Head of caudate nucleus (tissue), 42 donors: ENCODE results near the gene ARHGAP15.

Experiments used
- DNase-seq, 42 donors: peaks; one replicate each; pipeline versions ENCODE4 v3.0.0 to v3.0.0-alpha.2; 2020 to 2021; ENCODE audit warnings: mixed read lengths in 7 of 42
- intact Hi-C: fragments of 100-400 bp; cut with DNase I; formaldehyde crosslinking; loops from one replicate; pipeline ENCODE4 v1.15.0; 2022

The ARHGAP15 gene

DNA sequence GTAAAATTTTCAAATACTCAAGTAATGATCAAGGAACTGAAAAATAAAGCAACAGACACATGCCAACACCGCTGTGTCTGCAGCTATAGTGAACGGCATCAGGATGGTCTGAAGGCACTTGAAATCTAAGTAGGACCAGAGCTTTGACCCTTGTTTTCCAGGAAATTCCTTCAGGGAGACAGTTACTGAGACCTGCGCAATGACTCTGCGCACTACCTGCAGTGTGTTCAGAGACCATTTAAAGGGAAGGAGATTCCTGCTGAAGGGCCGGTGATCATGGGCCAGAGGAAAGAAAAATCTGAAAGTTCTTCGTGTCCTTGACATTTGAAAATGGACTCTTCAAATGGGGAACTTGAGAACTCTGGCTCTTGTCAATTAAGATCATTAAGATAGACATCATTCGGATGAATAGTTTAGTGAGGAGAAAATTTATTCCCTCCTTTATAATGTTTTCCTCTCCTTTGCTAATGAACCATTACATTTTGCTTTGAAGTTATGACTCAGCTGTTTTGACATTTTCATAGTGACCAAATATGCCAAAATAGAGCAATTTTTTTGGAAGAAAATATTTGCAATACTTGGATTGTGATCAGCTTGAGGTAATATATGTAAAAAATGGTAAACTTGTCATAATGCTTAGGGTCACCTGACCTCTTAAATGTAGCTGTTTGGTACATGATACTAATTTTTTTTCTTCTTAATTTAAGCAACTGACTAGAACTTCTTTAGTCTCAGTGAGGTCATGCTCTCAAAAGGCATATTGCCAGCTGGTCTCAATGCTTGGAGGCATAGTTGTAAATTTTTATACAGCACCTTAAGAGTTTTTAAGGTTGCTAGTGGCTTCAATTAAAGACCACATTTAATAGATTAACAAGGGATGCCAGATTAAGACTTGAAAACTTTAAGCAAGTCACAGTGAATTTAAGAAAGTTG, 329.3 kb downstream of the ARHGAP15 start:
- no peak for DNase-seq
- intact Hi-C loops, result no loop called here

DNA sequence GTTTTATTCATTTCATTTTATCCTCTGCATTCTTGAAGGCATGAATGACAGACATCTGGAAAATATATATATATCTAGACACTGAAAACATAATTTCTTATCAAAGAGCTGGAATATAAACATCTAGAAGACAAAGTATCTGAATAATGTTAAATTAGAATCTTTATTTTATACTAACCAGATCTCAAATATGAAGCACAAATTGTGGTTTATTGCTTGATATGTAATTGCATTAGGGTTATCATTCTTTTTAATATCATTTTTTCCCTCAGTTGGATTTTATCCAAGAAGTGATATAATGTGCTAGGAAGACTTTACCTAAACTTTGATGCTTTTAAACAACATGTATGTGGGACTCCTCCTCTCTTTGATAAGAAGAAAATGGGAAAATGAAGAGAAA, 331.2 kb downstream of the ARHGAP15 start:
- intact Hi-C loops, result no loop called here
- no peak for DNase-seq

DNA sequence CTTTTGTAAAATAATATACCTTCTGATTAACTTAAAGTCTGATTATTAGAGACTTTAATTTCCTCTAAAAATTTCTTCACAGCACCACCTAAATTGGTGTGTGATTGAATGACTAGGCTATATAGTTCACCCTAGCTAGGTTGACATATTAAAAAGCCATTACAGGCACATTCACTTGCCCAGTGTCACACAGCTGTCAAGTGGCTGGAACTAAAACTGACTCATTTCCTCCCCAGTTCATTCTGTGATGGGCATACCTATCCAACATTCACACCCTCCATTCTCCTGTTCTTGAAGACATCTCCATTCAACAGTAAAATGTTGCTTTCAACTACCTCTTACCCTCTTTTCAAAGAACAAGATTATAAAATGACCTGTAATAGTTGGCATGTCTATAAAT, 334.5 kb downstream of the ARHGAP15 start:
- no peak for DNase-seq
- intact Hi-C loops, result no loop called here

DNA sequence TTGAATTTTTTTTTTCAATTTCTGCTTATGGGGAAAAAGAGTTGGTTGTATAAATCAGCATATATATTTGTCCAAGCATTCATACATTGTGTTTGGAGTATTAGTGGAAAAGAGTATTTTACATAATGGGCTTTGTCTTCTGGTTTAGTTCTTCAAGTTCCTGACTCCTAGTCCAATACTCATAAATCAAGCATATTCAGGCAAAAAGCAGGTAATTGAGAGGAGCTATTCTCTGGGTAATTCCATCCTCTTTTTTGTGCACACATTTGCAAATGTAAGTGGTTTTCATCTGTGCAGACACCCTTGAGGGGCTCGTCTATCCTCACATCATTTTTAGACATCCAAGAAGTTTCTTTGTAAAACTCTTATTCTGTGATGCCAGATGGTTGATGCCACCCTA, 337.2 kb downstream of the ARHGAP15 start:
- DNase-seq, result no peak
- intact Hi-C loops, result no loop called here

DNA sequence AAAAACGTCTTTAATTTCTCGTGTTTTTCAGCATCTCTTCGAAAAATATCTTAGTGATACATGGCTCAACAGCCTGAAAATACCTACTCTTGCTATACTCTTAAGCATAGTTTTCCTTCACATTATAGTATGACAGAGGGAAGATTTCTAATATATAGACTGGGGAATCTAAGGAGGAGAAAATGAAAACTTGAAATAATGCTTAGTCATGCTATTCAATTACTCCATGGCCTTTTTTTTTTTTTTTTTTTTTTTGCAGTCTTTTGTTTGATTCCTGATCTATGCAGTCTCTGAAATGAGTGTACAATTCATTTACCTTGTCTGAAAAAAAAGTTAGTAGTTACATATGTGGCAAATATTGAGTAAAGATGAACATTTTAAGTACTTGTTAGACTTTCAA, 337.8 kb downstream of the ARHGAP15 start:
- DNase-seq, result no peak
- intact Hi-C loops, result no loop called here

DNA sequence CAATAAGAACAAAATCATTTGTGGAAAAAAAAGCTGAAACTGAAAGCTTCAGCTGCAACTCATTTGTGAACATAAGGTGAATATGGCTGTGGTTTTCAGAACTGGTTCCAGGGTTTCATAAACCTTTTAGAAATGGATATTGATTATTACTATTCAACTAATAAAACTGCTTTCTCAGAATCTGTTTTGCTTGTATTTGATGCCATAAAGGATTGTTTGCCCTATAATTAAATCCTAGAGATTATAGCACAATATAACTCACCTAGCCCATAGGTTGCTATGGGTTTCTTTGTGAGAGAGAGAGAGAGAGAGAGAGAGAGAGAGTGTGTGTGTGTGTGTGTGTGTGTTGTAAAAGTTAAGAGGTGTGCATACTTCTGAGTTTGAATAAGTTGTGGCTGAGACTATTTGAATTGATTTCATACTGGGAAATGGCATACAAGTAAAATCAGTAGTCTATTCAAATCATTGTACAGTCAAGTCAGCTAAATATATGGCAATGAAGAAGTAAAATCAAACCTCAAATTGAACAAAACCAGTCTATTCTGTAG, 339.2 kb downstream of the ARHGAP15 start:
- intact Hi-C loops, result no loop called here
- no peak for DNase-seq

DNA sequence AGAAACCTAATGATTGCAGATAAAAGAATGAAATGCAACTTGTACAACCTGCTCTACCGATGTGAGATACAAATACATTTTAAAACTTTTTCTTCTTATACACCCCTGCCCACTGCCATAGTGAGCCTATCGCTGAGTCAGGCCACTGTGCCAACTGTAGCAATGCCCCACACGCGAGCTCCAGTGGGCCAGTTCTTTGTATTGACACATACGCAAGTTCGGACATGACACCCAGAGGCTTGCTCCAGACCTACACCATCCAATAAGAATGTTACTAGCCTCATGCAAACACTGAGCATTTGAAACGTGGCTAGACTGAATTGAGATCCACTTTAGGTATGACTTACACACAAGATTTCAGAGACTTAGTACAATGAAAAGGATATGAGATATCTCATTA, 340.1 kb downstream of the ARHGAP15 start:
- DNase-seq, result no peak
- intact Hi-C loops, result no loop called here

DNA sequence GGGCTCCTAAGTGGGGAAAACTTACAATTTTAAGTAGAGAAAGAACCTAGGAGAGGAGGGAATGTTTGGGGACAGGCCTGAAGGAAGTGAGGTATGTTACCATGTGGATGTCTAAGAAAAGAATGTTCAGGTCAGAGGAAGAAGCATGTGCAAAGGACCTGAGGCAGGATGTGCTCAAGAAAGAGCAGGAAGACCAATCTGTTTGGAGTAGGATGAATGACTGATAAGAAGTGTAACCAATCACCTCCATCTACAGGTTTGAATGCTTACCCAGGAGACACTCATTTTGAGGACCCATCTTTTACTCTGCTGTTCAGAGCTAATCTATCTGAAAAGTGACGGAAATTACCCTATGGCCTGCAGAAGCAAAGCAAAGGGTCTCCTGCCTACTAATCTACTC, 342.3 kb downstream of the ARHGAP15 start:
- intact Hi-C loops, result no loop called here
- DNase-seq, result no peak

DNA sequence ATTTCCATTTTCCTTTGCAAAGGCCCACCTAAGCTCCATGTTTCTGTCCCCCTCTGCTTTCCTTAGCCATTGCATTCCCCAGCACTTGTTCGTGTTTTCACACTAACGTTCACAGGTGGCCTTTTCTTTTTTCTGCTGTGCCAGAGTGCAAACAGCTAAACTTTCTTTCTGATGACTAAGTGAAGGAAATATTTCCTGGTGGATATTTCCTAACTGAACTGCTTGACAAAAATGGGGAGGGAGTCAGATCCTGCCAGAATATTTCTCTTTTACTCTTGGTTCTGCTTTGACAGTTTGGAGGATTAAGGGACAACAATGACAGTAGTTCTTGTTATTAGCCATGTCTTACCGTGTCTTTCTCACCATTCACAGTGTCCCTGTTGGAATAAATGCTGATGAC, 344.0 kb downstream of the ARHGAP15 start:
- intact Hi-C loops, result no loop called here
- DNase-seq, result no peak

DNA sequence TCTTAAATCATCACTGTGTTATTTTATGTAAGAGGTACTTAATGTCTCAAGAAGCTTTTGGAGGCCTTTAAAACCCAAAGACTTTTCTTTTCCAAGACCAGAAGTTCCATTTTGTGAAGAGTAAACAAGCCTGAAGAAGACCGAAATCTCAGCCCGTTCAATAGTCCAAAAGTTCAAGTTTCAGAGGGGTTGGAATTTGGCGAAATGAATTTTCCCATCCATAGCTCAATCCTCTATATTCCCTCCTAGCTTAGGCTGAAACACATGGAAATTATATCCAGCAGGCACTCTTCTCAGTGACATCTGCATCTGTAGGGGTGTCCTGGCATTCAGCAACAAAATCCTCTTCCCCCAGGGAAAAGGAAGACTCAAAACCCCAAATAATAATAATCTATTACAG, 344.6 kb downstream of the ARHGAP15 start:
- intact Hi-C loops, result no loop called here
- DNase-seq, result no peak

DNA sequence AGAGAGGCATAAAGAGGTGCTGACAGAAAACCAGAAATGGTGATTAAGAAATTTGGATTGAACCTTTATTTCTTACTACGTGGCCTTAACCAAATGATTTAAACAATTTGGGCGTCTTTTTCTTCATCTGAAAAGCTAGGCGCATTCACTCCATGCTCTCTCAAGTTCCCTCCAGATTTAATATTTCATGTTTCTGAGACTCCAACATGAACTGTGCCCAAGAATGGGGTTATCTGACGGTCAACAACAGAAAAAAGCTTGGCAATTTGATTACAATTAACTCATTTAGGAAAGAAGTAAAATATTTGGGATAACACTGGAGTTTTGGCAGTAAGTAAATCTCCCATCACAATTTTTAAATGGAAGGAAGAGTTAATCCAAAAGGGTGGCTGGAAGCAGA, 345.4 kb downstream of the ARHGAP15 start:
- DNase-seq, result no peak
- intact Hi-C loops, result no loop called here

DNA sequence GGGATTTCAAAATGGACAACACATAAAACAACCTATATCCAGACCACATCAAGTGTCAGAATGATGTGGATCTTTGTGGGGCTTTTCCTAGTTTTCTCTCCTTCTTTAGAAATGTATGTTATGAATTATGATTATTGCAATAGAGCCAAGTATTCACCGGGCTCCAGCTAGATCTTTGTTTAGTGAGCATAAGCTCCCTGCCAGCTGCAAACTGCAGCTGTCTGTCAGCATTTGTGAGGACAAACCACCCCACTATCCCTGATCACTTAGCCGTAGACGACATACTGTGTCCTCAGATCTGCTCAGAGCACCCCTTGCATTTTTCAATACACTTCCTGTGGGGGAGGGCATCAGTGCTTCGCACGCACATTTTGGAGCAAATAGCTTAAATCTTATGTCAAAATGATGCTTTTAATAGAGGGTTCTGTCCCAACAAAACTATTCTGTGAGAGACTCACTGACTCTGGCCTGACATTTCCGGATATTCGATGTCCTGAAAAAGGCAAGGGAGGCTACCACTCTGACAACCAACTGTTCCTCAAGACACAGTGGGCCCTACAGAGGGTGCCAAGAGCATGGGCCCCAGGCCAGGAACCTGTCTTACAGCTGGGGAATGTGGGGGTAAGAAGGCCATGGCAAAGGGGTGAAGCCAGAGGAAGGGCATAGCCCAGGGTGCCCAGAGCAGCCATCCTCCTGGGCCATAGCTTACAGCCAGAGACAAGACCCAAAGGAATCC, 346.0 kb downstream of the ARHGAP15 start:
- intact Hi-C loops, result no loop called here

DNA sequence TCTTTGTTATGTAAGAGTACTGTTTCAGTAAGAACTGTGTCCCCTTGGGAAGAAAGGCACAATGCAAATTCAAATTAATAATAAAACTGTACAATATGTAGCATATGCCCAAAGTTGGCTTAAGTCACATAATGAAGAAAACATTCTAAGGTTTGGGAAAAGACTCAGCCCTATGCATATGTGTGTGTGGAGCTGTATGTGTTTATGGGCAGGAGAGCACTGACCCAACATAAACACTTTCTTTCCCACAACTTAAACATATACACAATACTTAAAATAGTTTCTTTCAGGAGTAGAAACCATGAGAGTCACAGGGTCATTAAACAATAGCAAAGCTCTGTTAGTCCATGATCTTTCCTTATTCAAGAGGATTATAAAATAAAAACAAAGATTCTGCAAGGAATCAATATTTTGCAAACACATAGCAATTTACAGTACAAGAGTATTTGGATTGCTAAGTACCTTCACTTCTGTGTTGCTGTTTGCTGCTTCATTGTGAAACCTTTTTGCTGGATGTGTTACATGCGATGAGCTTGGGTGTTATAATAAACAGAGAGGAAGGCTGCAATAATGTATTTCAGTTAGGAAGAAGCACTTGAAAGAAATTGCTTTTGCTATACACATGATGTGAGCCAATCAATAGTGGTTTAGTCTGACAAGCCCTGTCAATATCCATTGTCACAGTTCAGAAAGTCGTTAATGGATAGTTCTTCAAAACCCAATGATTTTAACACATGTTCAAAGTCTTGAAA, 347.3 kb downstream of the ARHGAP15 start:
- intact Hi-C loops, result no loop called here
- no peak for DNase-seq

More for the DNA sequence above, 346.0 kb downstream of the ARHGAP15 start:
- DNase-seq, result peak in 1 of 42 donors; percentile 1

DNA sequence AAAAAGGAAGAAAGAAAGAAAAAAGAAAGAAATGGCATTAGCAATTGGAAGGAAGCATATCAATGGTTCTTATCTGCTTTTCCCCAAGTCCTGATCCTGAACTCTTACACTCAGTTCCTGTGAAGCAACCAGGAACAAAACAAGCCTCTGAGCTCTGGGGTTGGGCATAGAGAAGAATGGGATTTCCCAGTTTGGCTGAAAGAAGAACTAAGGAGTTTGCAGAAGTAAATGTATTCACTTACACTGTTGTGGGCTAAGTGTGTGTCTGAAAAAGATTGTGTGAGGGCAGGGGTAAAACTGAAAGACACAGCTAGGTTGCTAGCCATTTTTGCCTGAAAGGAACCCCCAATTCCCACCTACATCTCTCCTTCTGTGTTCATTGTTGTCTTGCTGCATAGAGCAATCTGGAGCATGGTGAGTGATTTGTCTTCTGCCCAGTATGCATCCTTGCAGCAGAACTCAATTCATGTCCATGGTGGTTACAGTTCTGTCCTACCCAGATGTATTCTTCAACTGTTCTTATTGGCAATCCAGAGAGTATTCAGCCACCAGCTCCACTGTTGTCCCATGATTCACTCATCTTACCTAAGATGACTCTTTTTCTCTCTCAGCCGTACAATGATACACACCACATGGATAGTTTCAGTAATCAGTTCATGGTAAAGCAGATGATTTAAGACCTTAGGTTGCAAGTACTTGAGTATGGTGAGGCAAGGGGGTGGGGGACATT, 348.7 kb downstream of the ARHGAP15 start:
- DNase-seq, result no peak

DNA sequence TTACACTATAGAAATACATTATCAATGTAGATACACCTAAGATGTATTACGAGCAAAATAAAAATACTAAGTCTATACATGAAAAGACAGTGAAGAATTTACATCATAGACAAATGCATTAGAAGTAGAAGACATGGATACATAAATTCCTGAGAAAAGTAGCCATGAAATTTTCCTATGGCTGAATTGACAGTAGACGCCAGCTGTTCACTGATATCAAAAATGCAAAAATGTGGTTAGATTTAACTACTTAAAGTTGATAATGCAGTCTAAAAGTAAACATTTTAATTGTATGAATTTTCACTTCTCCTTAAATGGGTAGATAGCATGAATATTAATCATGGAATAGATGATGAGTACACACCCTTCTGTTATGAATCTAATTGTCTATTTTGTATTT, 350.9 kb downstream of the ARHGAP15 start:
- DNase-seq, result no peak
- intact Hi-C loops, result no loop called here

More for the DNA sequence above, 348.7 kb downstream of the ARHGAP15 start:
- intact Hi-C loops, result no loop called here

DNA sequence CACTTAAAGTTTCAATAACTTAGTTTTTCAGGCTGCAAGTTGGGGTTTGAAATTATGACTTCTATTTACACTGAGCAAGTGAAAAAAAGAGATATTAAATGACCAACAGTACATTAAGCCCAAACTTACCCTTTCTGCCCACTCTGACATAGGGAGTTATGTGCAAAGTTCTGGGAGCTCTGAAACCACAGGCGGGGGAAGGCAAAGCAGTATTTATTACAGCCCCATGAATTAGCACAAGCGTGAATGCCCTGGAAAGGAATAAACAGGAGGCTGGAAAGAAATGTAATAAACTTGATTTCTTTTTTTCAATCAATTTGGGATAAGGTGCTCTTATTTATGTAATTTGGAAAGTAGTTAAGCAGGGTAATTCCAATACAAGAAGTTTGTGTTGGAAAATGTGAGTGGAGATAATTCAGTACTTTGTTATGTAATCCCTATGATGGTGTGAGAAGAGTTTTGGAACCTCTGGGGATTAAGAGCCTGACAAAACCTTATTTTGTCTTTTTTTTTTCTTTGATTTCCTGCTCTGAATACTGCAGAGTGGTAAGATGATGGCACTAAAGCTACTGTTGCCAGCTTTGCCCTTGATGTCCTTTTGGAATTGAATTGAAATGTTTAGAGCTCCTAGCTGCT, 351.5 kb downstream of the ARHGAP15 start:
- intact Hi-C loops, result no loop called here
- DNase-seq, result no peak

DNA sequence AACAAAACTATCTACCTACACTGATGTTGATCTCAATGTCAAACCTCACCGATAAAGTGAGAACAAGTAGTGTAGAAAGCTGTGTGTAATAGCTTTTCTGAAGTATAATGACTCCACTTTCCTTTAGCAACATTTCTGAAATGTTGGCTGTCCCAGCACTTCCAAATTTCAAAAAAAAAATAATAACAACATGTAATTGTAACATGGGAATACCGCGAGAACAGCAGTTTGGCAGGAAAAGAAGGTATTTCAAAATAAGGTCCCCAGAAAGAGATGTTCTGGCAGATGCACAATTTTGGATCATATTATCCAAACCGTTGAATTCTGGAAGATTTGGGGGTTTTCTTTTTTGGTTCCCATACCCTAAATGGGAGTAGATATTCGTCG, 352.0 kb downstream of the ARHGAP15 start:
- intact Hi-C loops, result no loop called here
- DNase-seq, result no peak

DNA sequence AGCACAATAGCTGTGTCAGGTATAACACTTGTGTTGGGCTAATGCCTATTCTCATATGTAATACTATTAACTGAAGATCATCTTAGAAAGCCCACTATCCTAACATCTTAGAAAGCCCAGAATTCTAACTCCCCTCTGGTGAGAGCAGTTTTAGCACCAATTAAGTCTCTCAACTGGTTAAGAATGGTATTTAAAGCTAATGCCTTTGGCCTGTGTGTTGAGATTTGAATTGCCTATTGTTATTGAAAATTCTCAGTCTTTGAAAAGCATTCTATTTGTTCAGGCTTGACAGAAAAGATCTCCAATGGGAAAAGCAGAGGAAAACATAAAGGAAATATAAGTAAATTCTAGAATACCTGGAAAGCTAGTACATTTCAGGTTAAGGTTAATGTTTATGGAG, 352.5 kb downstream of the ARHGAP15 start:
- DNase-seq, result no peak
- intact Hi-C loops, result no loop called here
